PC-9 (cell line): ENCODE data around the gene HOXA4.

Experiments
- EZH2 ChIP-seq: fragments of 200-600 bp; sonication (generic); IDR thresholded peaks from 2 replicates; pipeline ENCODE4 v1.8.0; 2017; ENCODE audit warnings: antibody characterized with exemption, low read depth
- TF ChIP-seq, protein P1 (sequence below): fragments of 200-600 bp; sonication (generic); conservative IDR thresholded peaks from 2 replicates; pipeline ENCODE4 v1.6.1; 2017; ENCODE audit warnings: mixed run types, antibody characterized with exemption, mild to moderate bottlenecking, moderate library complexity

GRCh38 chr7:27152816-27153442 lies 22.4 kb upstream of the HOXA4 start:
- TF ChIP-seq, protein P1, sequence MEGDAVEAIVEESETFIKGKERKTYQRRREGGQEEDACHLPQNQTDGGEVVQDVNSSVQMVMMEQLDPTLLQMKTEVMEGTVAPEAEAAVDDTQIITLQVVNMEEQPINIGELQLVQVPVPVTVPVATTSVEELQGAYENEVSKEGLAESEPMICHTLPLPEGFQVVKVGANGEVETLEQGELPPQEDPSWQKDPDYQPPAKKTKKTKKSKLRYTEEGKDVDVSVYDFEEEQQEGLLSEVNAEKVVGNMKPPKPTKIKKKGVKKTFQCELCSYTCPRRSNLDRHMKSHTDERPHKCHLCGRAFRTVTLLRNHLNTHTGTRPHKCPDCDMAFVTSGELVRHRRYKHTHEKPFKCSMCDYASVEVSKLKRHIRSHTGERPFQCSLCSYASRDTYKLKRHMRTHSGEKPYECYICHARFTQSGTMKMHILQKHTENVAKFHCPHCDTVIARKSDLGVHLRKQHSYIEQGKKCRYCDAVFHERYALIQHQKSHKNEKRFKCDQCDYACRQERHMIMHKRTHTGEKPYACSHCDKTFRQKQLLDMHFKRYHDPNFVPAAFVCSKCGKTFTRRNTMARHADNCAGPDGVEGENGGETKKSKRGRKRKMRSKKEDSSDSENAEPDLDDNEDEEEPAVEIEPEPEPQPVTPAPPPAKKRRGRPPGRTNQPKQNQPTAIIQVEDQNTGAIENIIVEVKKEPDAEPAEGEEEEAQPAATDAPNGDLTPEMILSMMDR = no peak
- TF ChIP-seq EZH2 = no peak
